SK-N-SH treated with all-trans-retinoic acid at 6 μM for 48 hours (cell line): ENCODE measurements around the gene CCDC88B.

ENCODE experiments used
- ATAC-seq: fragments of 200-7000 bp; cut with Tn5 transposase; 3 replicates; pipeline ENCODE4 v1.9.1; 2020; ENCODE audit warnings: mild to moderate bottlenecking, moderate library complexity
- ARNTL ChIP-seq: fragments of 450-650 bp; formaldehyde crosslinking; IDR thresholded peaks from 2 replicates; pipeline ENCODE4 v1.5.0; 2020; ENCODE audit warnings: low read depth, mild to moderate bottlenecking, moderate library complexity, borderline replicate concordance
- CREB5 ChIP-seq: fragments of 250-450 bp; sonication (Bioruptor Pico); IDR thresholded peaks from 2 replicates; pipeline ENCODE4 v1.5.1; 2020; ENCODE audit warnings: low read depth, mild to moderate bottlenecking, moderate library complexity
- CSRNP3 ChIP-seq: fragments of 250-450 bp; sonication (Bioruptor Pico); IDR thresholded peaks from 2 replicates; pipeline ENCODE4 v1.5.1; 2021; ENCODE audit warnings: mild to moderate bottlenecking, moderate library complexity
- ISL1 ChIP-seq: fragments of 250-450 bp; sonication (Bioruptor Pico); IDR thresholded peaks from 2 replicates; pipeline ENCODE4 v2.1.2; 2022; ENCODE audit warnings: mild to moderate bottlenecking, moderate library complexity
- PATZ1 ChIP-seq: fragments of 250-450 bp; sonication (Bioruptor Pico); IDR thresholded peaks from 2 replicates; pipeline ENCODE4 v1.8.0; 2020; ENCODE audit warnings: mild to moderate bottlenecking, moderate library complexity, borderline replicate concordance
- POU6F1 ChIP-seq: fragments of 250-450 bp; sonication (Bioruptor Pico); IDR thresholded peaks from 2 replicates; pipeline ENCODE4 v1.8.0; 2021; ENCODE audit warnings: low read depth, mild to moderate bottlenecking, moderate library complexity, borderline replicate concordance
- PPARA ChIP-seq: fragments of 250-450 bp; sonication (Bioruptor Pico); IDR thresholded peaks from 2 replicates; pipeline ENCODE4 v1.5.0; 2020; ENCODE audit warnings: mild to moderate bottlenecking, borderline replicate concordance
- RARB ChIP-seq: fragments of 250-450 bp; sonication (Bioruptor Pico); IDR thresholded peaks from 2 replicates; pipeline ENCODE4 v1.8.0; 2021; ENCODE audit warnings: mild to moderate bottlenecking, moderate library complexity
- SNAI2 ChIP-seq: fragments of 250-450 bp; sonication (Bioruptor Pico); IDR thresholded peaks from 2 replicates; pipeline ENCODE4 v1.5.0; 2020; ENCODE audit warnings: mild to moderate bottlenecking, moderate library complexity
- TOX ChIP-seq: fragments of 250-450 bp; sonication (Bioruptor Pico); IDR thresholded peaks from 2 replicates; pipeline ENCODE4 v1.8.0; 2021; ENCODE audit warnings: mild to moderate bottlenecking, moderate library complexity, borderline replicate concordance
- TSHZ2 ChIP-seq: fragments of 250-450 bp; sonication (Bioruptor Pico); IDR thresholded peaks from 2 replicates; pipeline ENCODE4 v1.5.0; 2020; ENCODE audit warnings: mild to moderate bottlenecking, moderate library complexity
- ZFP3 ChIP-seq: fragments of 250-450 bp; sonication (Bioruptor Pico); IDR thresholded peaks from 2 replicates; pipeline ENCODE4 v1.5.0; 2020; ENCODE audit warnings: mild to moderate bottlenecking, moderate library complexity
- ZFP30 ChIP-seq: fragments of 450-650 bp; formaldehyde crosslinking; IDR thresholded peaks from 2 replicates; pipeline ENCODE4 v1.5.0; 2022; ENCODE audit warnings: mild to moderate bottlenecking, moderate library complexity
- ZNF8 ChIP-seq: fragments of 450-650 bp; formaldehyde crosslinking; IDR thresholded peaks from 2 replicates; pipeline ENCODE4 v1.5.0; 2020; ENCODE audit warnings: mild to moderate bottlenecking, moderate library complexity

The CCDC88B gene

GRCh38 chr11:64359712-64360445 is 19.9 kb downstream of the CCDC88B start:
- no peak for ATAC-seq
- TF ChIP-seq CREB5 (no peak), PATZ1 (CRISPR knock-in tag) (no peak), ZFP3 (CRISPR knock-in tag) (no peak), RARB (CRISPR knock-in tag) (no peak), ZFP30 (no peak), TSHZ2 (no peak), CSRNP3 (CRISPR knock-in tag) (no peak), PPARA (CRISPR knock-in tag) (no peak), ISL1 (no peak), ARNTL (no peak), ZNF8 (CRISPR knock-in tag) (no peak)

- TF ChIP-seq CREB5 (no peak), PPARA (CRISPR knock-in tag) (no peak), RARB (CRISPR knock-in tag) (no peak), SNAI2 (CRISPR knock-in tag) (no peak), POU6F1 (CRISPR knock-in tag) (no peak), TOX (CRISPR knock-in tag) (no peak), CSRNP3 (CRISPR knock-in tag) (no peak), ISL1 (no peak)
- ATAC-seq, result no peak
Observed at GRCh38 chr11:64360448-64360921, 20.5 kb downstream of the CCDC88B start.

- no peak for TF ChIP-seq ISL1
- TF ChIP-seq PPARA (CRISPR knock-in tag), result no peak
- no peak for ATAC-seq
Observed at GRCh38 chr11:64361659-64362058, 21.7 kb downstream of the CCDC88B start.
